Measurements from ENCODE around the gene FGD6.

- TF ChIP-seq POLR2AphosphoS5 (IDR thresholded peaks at IDR 0.05; ENCODE audit: insufficient read depth in 1 of 2, low read depth in 1 of 2), result no peak
- TF ChIP-seq CTCF (IDR thresholded peaks at IDR 0.05), result no peak
- no peak for TF ChIP-seq POLR2A (IDR thresholded peaks at IDR 0.05)
These were observed 91.2 kb downstream of the FGD6 start for GRCh38 chr12:95126076-95126475.
